GM11168 (cell line): ENCODE measurements around the gene SLC7A4.
"Not testable (repeated sequence)": the region's sequence is repeated elsewhere in the genome, so short reads cannot be mapped to it uniquely, and the experiment has no call there.

Source experiments
- in situ Hi-C: fragments of 300-500 bp; cut with MboI; formaldehyde crosslinking; loops from one replicate; pipeline ENCODE4 v1.12.0; 2022; ENCODE audit warnings: low sequenced_read_pairs; ENCODE audit not compliant: unreplicated experiment

Gene SLC7A4

GRCh38 chr22:21032037-21032867 lies at the start of gene SLC7A4:
SLC7A4 (minus strand) TSS chr22:21032561; CDS start chr22:21031812, 749 bp downstream.
- in situ Hi-C loops: no loop called here

DNA sequence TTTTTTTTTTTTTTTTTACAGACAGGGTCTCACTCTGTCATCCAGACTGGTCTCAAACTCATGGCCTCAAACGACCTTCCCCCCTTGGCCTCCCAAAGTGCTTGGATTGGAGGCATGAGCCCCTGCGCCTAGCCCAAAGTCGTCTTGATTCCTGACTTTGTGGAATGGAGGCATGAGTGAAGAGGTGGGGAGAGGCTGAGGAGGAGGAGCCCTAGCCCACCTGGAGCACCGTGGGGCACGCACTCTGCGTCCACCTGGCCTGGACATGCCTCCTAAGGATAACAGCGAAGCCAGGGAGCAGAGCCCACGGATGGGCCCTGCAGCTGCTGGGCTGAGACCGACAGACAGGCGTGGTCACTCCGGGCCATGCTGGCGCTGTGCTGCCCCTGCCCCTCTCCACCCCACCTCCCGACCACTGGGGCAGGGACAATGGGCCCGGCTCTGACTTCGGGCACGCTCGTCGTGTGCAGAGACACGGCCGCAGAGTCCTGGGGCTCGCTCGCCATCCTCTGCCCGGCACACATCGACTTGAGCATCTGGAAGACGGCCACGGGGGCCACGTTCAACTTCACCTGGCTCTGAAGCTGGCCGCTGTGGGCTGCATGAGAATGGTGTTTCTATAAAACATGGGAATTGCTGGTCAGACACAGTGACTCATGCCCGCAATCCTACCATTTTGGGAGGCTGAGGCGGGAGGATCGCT lies 48.2 kb upstream of the SLC7A4 start:
- in situ Hi-C loops: loop anchor here (25.0 kb wide), 1 partner anchor 207 kb away; no protein-coding TSS in a partner anchor

GRCh38 chr22:21079493-21079892 lies 47.1 kb upstream of the SLC7A4 start:
- in situ Hi-C loops: loop anchor here (25.0 kb wide), 1 partner anchor 208 kb away; no protein-coding TSS in a partner anchor

DNA sequence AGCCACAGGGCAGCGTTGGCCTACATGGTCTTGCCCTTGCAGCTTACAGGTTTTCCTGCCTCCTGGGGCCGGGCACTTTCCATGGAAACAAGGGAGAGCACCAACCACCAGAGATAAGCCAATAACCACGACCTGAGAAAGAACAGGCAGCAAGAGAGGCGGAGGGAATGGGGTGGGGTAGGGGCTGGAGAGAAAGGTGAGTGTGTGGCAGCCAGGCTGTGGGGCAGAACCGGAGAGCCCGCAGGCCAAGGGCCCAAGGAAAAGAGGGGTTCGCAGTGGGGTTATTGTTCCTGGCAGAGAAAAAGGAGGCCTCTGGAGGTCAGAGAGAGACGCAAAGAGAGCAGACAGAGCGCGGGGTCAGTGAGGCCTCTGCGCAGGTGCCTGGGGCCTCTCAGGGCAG lies 46.6 kb upstream of the SLC7A4 start:
- in situ Hi-C loops: loop anchor here (25.0 kb wide), 1 partner anchor 208 kb away; no protein-coding TSS in a partner anchor

- in situ Hi-C loops: loop anchor here (25.0 kb wide), 1 partner anchor 209 kb away; no protein-coding TSS in a partner anchor
These were observed 45.6 kb upstream of the SLC7A4 start for GRCh38 chr22:21077884-21078508.

DNA sequence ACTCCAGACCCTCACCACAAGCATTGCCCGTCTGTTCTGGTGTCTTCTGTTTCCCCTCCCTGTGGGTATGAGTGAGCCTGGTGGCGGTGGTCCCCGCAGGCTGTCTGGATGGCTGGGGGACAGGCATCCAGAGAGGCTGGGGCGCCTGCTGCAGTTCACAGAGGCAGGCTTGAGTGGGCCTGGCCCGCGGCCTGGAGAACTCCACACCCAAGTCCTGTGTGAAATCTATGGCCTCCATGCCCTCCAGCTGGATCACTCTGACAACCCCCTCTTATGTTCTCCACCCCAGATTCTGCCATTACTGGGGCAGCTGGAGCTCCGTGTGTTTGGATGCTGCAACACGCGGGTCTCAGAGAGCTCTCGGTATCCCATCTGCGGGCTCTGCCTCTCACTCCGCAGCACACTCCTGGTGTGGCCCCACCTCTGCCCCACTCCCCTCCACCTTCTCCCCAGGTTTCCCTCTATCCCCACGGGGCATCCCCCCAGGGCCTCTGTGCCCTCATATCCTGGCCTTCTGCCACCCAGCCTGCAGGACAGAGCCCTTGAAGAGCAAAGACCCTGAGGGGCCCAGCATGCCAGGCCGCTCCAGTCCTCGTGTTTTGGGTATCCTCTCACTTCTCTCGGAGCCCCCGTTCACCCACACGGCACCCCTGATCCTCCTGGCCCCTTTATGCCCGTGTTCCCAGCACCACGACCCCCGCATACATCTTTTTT lies 44.7 kb upstream of the SLC7A4 start:
- in situ Hi-C loops: loop anchor here (25.0 kb wide), 1 partner anchor 210 kb away; no protein-coding TSS in a partner anchor

GRCh38 chr22:21075516-21076138 lies 43.3 kb upstream of the SLC7A4 start:
- in situ Hi-C loops: loop anchor here (25.0 kb wide), 1 partner anchor 212 kb away; no protein-coding TSS in a partner anchor

DNA sequence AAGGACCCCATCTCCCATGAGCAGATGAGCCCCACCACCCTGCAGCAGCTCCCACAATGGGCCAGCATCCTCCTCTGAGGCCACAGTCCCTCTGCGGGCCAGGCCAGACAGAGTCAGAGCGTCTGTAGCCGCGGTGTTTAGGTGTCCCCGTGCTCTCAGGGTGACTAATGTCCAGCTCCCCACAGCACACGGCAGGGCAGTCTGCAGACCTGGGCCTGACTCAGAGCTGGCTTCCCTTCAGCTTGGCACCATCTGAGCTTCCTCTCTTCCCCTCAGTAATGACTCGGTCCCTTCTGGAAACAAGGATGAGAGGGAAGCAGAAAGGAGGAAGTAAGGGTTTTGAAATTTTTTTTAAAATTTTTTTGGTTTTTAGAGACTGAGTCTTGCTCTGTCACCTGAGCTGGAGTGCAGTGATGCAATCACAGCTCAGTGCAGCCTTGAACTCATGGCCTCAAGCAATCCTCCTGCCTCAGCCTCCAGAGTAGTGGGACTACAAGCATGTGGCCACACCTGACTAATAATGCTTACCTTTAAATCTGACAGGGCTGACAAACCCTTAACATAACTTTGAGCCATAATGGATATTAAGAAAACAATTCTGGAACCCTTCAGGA lies 41.8 kb upstream of the SLC7A4 start:
- in situ Hi-C loops: no loop called here

DNA sequence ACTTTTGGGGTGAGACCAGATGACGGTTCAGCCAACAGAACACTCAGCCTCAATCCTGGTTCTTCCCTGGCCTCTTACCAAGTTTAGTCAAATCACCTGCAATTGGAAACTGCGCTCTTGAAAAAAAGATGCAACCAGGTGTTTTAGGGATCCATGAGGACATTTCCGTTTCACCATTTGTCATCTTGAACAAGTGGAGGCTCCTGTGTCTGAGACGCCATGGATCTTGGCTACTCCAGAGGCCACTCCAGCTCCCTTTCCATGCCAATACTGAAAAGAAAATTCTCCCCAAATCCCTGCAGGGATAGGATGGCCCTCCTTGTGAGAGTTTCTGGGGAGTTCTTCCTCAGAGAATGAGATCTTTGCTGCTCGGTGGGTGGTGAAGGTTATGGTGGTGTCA lies 41.1 kb upstream of the SLC7A4 start:
- in situ Hi-C loops: no loop called here

DNA sequence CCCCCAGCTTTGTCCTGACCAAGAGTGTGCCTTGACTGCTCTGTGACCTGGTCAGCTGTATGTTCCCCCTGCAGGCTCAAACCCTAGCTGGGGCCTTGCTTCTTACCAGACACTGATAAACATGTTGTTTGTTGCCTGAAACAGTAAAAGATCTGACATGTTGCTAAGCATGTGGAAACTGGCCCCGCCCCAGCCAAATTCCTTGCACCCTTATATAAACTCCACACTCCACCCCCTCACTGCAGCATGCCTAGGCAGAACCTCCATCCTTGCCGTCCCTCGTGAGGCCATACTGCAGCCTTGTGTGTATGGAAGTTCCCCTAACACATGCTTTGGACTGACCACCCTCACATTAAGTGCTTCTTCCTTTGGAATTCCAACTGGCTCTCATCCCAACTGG lies 40.7 kb upstream of the SLC7A4 start:
- in situ Hi-C loops: no loop called here

DNA sequence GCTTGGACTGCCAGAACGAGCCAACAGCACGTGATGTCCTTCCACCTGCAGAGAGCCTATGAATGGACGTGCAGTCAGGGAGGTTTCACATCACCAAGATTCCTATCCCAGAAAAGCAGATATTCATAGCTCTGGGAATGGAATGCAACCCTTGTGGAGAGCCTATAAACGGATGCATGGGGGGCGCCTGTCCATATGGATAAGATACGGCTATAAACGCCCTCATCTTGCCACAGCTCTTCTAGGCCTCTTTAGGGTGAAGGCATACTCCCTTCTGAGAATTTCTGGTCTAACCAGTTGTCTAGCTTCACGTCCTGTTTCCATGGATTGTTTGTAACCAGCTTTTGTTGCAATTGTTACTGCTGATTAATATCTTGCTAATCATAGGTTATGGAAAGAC lies 39.4 kb upstream of the SLC7A4 start:
- in situ Hi-C loops: not testable (repeated sequence)

- in situ Hi-C loops: no loop called here
These were observed 38.6 kb upstream of the SLC7A4 start for GRCh38 chr22:21070690-21071615.

DNA sequence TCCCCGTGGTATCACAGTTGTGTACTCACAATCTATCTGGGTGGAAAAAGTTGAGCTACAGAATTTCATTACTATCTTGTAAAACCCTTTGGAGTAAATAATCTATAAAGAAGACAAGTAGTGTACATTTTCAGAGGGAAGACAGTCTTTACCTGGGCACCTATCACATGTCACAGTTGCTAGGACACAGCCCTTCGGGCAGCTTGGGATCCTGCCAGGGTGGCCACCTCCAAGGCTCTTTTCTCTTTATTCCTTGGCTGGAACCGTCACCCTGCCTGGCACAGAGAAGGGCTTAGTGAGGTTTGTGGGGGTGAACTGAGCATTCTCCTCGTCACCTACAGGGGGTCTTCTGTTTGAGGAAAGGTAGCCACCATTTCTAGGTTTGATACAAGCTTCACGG lies 37.0 kb upstream of the SLC7A4 start:
- in situ Hi-C loops: no loop called here

GRCh38 chr22:21068681-21069276 lies 36.4 kb upstream of the SLC7A4 start:
- in situ Hi-C loops: no loop called here

DNA sequence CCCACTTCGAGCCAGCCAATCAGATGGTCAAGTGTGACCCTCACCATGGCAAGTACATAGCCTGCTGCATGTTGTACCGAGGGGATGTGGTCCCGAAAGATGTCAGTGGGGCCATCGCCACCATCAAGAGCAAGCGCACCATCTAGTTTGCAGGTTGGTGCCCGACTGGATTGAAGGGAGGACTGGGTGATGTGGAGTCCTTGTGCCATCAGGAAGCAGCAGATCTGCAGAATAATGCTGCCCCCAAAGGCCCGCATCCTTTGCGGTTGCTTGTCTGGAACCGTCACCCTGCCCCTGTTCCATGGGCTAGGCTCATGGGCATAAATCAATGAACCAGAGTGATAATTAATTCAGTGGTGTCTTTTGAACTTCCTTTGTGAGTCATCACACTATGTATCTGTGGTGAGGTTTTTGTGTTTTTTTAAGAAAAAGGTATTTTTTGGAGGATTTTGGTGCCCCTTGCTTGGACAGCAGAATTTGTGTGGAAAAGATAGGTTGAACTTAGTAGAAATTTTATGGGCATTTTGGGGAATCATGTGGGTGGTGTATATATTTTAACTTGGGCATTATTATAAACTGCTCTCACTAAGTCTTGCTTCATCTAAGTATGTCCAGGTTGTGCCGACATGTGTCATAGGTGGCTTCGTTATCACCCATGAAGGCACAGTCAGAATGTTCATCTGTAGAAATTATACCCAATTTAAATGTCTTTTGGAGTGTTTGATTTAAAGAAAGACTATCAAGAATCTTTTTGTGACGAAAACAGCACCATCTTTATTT lies 35.7 kb upstream of the SLC7A4 start:
- in situ Hi-C loops: no loop called here

GRCh38 chr22:21067075-21067900 lies 34.9 kb upstream of the SLC7A4 start:
- in situ Hi-C loops: no loop called here
